22Rv1 (cell line): ENCODE data around the gene GFAP.

Source experiments
- CTCF ChIP-seq: fragments of 450-650 bp; IDR thresholded peaks from 2 replicates; pipeline ENCODE4 v1.5.1; 2017; ENCODE audit warnings: mild to moderate bottlenecking
- ZFX ChIP-seq: fragments of 450-650 bp; IDR thresholded peaks from 2 replicates; pipeline ENCODE4 v1.6.1; 2017; ENCODE audit warnings: antibody characterized with exemption, borderline replicate concordance

GRCh38 chr17:44925731-44926697, 10.7 kb upstream of the GFAP start:
- no peak for TF ChIP-seq CTCF
- no peak for TF ChIP-seq ZFX
